Activated CD4-positive, CD25-positive, alpha-beta regulatory T cell (primary cell): ENCODE measurements around the gene EPHB2.
"Not testable (repeated sequence)": the region's sequence is repeated elsewhere in the genome, so short reads cannot be mapped to it uniquely, and the experiment has no call there.

ENCODE experiments used
- DNase-seq, 4 experiments: peaks; one replicate each; lab custom pipeline; 2025; lab: John Stamatoyannopoulos, UW

The EPHB2 gene

DNA sequence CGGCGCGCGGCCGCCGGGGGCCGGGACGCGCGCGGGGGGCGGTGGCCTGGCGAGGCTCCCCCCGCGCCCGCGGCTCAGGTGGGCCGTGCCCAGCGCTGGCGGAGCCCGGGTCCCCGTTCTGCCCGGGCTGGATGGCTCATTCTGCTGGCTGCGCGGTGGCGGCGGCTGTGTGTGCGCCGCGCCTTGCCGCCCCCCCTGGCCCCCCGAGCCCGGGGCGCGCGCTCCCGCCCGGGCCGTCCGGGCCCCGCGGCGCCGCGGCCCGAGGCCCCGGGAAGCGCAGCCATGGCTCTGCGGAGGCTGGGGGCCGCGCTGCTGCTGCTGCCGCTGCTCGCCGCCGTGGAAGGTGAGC is at the start of gene EPHB2:
Gene EPHB2, plus strand, starts transcription at position 139 of the 349 bp plus-strand sequence. Its CDS starts 144 bp downstream, at position 283.
- DNase-seq = no peak

- no peak for DNase-seq
Measured at GRCh38 chr1:22661880-22662279, 48.8 kb upstream of the EPHB2 start.

DNA sequence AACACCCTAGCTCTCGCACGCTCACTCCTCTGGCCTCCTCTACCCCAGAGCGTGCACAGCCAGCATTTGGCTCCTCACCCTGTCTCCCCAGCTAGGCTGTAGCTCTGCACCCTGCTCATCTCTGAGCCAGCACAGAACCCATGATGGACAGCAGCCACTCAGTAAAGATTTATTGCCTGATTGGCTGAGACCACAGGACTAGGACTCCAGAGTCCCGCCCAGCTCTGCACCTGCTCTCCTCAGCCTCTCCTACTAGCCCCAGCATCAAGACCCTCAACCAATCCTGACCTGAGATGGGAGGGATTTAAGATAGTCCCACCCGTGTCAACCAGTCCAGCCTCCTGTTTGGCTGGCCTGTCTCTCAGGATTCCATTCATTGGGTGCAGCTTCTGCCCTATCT is 48.3 kb upstream of the EPHB2 start:
- no peak for DNase-seq

DNA sequence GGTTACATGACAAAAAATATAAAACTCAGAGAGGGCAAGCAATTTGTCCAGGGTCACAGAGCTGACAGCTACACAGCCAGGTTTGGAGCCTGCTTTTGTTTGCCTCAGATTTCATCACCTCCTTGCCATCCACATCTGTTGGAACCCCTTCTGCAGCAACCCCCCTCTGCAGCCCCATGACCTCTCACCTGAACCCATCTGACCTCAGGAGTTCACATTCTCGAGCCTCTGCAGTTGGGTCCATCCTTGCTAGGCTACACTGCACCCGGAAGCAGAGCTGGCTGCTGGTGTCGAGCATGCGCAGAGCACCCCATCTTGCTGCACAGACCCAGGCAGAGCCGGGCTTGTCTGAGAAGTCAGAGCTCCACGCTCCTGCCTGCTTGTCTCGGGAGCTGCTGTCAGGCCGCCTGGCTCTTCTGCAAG is 47.6 kb upstream of the EPHB2 start:
- no peak for DNase-seq

DNA sequence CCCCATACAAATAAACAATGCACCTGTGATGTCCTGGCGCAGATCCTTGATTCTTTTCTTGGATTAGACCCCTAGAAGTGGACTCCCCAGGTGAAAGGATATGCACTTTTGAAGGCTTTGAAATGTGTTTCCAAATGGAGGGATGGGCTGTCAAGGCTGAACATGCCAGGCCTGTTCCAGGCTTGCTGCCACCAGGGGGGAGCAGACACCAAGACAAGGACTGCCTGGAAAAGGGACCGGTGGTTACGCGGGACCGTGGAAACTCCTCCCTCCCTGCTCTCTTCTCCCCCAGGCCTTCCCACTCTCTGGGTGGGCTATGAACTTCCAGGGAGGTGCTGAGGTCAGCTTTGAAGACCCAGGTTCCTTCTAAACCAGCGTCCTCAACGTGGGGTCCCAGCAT is 44.9 kb upstream of the EPHB2 start:
- DNase-seq = no peak

DNA sequence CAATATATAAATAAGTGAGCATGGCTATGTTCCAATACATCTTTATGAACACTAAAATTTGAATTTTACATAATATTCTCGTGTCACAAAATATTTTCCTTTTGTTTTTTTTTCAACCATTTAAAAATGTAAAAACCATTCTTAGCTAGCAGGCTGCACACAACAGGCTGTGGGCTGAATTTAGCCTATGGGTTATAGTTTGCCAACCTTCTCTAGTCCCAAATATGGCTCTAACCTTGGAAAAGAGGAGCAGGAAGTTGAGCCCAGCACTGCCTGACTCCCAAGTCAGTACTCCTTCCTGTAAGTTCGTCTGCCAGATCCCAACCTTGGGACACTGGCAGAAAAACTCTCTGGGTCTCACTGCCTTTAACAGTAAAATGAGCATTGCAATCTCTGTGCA is 44.2 kb upstream of the EPHB2 start:
- DNase-seq = no peak

- DNase-seq = not testable (repeated sequence)
Measured at GRCh38 chr1:22668840-22669239, 41.8 kb upstream of the EPHB2 start.

GRCh38 chr1:22670352-22670975 is 40.2 kb upstream of the EPHB2 start:
- DNase-seq = no peak

GRCh38 chr1:22671999-22672398 is 38.6 kb upstream of the EPHB2 start:
- no peak for DNase-seq

DNA sequence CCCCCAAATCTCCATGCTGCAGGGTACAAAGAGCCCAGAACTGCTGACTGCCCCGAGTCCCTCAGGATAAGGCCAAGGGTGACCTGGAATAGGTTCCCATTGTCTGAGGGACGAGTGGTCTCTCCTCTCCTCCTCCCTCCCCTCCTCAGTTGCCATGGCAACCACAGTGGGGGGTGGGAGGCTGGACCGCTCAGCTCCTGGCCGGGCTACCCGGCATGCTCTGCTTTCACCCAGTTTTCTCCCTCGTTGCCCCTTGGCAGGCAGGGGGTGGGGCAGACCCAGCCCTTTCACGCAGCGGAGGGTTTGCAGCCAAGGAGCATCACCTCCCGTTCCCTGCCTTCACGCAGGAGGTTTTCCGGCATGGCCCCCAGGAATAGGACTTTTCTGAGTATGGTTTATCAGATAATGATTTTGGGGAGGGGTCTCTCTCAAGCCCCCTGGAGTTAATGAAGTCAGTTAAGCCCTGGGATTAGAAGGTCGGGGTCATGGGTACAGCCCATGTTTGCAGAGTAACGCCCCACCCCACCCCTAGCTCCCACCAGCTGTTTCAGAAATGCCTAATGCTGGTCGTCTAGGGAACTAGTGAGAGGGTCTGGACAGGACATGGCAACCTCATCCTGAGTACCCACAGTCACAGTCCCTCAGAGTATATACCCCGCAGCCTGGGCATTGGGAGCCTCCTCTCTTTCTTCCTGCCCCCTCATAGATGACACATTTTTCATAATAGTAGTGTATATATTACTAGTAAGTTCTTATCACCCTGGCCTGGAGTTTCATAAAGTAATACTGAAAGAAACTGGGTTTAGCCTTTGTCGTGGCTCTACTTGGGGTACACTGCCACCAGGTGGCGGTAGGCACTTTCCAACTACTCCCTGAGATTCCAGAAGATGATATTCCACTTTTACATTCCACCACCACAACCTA is 36.9 kb upstream of the EPHB2 start:
- DNase-seq = no peak

DNA sequence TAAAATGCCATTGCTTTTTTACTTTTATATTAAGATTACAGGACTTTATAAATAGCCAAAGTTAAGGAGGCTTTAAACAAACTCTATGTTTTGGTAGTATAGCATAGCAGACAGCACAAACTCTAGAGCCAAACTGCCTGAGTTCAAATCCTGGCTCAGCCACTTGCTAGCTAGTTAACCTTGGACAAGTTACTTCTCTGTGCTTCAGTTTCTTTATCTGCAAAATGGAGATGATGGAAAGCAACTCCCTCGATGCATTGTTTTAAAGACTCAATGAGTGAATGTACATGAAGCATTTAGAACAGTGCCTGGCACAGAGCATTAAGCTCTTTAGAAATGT is 36.3 kb upstream of the EPHB2 start:
- no peak for DNase-seq

- not testable (repeated sequence) for DNase-seq
Measured at GRCh38 chr1:22676151-22676550, 34.5 kb upstream of the EPHB2 start.

DNA sequence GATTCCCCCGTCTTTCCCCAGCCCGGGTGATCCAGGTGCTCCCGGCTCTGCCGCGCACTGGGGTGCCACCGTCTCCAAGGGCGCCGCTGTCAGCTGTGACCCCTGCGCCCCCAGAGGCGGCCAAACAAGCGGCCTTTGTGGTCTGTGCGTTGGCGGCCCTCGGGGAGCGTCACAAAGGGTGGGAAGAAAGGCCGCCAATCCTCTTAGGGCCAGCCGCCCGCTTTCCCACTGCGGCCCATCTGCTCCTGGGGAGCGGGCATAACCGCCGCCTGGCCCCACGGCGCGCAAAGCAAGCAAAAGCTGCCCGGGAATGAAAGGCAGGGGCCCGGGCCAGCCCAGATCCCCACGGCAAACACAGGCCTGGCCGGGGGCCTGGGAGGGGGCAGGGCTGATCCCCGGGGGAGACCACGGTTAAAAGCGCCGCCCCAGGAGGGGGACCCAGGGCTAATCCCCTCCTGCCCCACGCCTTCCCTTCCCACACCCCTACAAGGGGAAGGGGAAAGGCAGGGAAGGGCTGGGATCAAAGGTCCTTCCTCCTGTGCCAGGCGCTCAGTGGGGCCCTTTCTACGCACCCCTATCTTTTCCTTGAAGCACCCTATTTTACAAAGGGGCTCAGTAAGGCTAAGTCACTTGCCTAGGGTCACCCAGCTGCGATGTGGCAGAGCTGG is 33.6 kb upstream of the EPHB2 start:
- DNase-seq = no peak

- DNase-seq = no peak
Measured at GRCh38 chr1:22677931-22678896, 32.4 kb upstream of the EPHB2 start.

GRCh38 chr1:22680726-22681125 is 29.9 kb upstream of the EPHB2 start:
- no peak for DNase-seq

DNA sequence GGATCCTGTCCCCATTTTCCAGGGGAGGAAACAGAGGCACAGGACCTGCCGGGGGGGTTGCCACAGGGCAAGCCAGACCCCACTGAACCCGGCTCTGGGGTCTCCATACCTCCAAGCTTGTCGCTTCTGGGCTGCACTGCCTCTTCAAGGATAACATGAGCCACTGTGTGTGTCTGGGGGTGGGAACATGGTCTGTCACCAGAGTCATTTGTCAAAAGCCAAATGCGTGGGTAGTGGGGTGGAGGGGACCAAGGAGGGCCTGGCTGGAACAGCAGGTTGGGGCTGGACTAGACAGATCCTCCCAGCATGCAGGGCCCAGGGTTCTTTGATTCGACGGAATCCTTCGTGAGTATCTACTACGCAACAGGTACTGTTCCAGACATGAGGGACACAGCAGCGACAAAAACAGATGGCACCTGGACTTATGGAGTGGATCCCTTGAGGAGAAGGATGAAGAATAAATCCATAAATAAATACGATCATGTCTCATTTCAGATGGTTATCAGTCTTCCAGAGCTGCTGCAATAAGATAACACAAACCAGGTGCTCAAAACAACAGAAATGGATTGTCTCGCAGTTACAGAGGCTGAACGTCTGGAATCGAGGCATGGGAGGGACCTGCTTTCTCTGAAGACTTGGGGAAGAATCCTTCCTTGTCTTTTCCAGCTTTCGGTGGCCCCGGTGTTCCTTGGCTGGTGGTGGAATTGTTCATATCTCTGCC is 28.9 kb upstream of the EPHB2 start:
- DNase-seq = no peak

GRCh38 chr1:22683547-22683946 is 27.1 kb upstream of the EPHB2 start:
- no peak for DNase-seq

DNA sequence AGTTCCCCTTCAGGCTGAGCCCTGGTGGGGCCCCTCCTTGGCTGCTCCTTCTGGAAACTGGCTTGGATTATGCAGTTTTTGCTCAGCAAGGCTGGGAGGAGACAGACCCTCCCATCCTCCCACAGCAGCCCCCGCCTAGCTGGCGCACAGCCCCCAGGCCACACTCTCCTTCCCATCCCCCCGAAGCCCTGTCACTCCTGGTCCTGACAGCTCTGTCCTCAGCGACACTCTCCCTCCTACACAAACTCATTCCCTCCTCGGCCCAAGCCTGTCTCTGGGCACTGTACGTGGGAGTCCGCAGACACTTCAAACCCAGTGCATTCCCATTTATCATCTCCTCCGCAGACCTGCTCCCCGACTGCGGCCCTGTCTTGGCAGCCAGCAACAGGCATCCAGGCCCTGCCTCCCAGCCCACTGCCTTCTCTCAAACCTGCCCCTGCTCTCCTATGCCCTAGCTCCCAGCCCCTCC is 25.0 kb upstream of the EPHB2 start:
- no peak for DNase-seq

GRCh38 chr1:22687191-22687590 is 23.4 kb upstream of the EPHB2 start:
- DNase-seq = no peak

DNA sequence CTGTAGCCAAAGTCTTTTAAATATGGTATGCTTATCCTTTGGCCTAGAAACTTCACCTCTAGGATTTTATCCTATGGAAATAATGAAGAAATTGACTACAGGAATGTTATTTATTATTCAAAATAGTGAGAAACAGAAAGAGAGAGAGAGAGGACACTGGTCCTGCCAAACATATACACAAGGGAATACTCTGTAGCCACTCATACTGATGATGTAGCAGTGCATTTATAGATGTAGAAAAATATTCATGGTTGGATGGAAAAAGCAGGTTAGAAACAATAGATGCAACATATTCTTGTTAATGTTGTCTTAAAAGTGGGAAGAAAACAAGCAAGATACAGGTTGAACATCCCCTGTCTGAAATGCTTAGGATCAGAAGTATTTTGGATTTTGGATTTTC is 22.2 kb upstream of the EPHB2 start:
- DNase-seq = no peak

DNA sequence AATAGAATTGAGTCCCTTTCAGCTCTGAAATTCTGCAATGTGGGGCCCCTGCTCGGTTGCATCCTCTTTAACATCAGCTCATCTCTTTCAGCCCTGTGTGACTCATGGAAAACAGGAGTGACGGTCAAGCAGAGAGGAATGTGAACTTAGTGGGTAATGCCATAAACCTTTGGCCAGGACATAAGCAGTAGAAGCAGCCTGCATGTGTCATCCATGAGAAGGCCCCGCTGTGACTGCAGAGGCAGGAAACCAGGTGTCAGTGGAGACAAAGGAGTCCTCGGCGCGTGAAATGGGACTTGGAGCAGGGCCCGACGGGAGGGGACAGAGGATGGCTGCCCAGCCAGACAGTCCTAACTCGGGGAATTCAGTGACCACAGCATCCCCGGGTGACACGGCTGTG is 21.1 kb upstream of the EPHB2 start:
- DNase-seq = no peak
